ENCODE measurements around the gene RERE.

The RERE gene

DNA sequence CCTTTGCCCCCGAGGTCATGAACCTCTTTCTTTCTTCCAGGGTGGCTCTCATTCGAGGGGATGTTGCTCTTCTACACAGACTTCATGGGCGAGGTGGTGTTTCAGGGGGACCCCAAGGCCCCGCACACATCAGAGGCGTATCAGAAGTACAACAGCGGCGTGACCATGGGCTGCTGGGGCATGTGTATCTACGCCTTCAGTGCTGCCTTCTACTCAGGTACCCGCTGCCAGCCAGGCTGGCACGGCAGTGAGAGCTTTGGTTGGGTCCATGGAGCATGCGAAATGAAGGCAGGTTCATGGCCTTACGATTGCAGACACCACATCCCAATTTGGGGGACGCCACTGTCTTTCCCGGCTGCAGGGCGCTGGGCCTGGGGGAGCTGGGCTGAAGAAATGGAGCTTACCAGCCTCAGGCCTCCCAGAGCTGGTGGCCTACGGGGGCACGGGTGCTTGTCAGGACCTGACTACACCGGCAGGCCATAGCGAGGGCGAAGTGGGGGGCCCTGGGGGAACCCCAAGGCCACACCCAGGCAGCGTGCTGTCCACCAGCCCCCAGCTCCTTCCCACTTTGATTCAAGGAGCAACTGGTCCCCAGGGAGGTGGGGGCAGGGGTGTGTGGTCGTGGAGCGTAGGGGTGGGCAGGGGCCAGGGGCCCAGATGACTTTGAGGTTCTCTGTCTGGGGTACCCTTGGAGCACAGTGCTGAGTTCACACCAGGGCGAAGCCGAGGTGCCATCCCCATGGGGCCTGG, 479.5 kb downstream of the RERE start:
- DNase-seq: no peak

DNA sequence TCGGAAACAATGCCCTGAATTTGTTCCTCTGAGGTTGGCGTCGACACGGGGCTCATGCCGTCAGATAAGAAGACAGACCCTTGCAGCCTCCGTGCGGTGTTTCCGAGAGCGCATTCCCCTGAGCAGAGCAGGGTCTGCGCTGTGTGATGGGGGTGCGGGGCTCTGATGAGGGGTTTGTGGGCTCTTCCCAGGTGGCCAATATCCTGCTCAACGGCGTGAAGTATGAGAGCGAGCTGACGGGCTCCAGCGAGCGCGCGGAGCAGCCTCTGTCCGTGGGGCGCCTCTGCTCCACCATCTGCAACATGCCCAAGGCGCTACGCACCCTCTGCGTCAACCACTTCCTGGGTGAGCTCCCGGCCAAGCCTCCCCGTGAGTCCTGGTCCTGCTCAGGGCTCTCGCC, 482.2 kb downstream of the RERE start:
- no peak for DNase-seq

DNA sequence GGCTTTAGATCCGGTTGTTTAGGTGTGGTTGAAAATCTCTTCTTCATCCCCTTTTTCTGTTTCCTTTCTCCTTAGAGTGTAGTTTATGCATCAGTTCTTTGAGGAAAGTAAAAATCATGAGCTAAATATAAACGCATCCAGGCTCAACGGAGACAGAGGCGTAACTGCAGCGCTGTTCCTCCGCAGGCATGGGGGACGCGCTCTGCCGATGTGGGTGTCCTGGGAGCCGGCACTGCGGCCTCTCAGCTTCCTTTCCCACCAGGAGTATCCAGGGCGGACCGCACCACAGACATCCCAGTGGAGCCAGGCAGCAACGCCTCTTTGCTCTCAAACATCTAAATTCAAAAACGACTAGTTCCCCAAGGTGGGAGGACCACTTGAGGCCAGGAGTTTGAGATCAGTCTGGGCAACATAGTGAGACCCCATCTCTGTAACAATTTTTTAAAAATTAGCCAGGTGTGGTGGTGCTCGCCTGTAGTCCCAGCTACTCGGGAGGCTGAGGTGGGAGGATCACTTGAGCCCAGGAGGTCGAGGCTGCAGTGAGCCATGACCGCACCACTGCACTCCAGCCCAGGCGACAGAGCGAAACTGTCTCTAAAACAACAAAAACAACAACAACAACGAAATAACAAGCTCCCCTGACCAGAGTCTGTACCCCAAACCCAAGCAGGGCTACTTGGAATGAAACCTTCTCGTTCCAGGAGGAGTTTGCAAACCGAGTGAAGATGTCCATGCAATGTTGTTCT, 483.2 kb downstream of the RERE start:
- DNase-seq: no peak

DNA sequence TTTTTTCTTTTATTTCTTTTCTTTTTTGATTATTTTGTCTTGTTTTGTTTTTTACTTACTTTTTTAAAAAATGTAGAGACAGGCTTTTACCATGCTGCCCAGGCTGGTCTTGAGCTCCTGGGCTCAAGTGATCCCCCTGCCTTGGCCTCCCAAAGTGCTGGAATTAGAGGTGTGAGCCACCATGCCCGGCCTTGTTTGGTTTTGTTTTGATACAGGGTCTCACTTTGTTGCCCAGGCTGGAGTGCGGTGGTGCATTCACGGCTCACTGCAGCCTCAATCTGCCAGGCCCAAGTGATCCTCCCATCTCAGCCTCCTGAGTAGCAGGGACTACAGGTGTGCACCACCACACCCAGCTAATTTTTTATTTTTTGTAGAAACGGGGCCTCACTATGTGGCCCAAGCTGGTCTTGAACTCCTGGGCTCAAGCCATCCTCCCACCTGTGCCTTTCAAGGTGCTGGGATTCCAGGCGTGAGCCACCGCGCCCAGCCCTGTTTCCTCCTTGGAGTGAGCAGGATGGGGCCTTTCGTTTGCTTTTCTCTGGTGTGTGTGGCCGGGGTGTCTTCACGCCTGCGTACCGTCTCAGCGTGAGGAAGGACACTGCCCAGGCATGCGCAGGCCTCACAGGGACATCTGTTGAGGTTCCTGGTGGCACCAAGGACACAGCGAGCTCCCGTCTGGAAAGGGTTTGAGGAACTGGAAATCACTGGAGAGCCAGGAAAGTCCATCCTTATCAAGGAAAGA, 484.0 kb downstream of the RERE start:
- DNase-seq: no peak

DNA sequence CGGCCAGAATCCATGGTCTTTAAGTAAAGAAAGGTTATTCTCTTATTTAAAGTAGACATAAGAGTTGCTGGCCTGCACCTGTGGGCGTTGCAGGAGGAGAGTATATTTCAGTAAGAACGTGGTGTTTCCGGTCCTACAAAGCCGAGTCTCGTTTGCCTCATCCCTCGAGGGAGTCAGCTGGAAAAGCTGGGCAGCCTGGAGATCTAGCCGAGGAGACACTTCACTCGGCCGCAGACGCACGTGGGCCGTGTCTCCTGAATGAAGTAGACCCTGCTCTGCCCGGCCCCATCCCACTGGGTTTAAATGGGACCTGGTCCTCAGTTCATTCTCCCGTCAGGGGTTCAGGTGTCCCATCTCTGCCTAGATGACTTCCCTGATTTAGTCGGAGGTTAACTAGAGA, 484.6 kb downstream of the RERE start:
- DNase-seq: no peak

DNA sequence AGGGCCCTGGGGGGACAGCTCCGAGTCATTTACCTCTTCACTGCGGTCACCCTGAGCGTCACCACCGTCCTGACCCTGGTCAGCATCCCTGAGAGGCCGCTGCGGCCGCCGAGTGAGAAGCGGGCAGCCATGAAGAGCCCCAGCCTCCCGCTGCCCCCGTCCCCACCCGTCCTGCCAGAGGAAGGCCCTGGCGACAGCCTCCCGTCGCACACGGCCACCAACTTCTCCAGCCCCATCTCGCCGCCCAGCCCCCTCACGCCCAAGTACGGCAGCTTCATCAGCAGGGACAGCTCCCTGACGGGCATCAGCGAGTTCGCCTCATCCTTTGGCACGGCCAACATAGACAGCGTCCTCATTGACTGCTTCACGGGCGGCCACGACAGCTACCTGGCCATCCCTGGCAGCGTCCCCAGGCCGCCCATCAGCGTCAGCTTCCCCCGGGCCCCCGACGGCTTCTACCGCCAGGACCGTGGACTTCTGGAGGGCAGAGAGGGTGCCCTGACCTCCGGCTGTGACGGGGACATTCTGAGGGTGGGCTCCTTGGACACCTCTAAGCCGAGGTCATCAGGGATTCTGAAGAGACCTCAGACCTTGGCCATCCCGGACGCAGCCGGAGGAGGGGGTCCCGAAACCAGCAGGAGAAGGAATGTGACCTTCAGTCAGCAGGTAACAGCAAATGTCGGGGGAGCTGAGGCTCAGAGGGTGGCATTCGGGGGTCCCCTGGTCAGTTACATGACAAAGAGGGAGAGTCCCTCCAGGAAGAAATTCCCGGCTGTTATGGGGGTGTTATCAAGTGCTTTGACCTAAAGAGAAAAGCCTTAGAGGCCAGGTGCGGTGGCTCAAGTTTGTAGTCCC, 486.9 kb downstream of the RERE start:
- DNase-seq: no peak

DNA sequence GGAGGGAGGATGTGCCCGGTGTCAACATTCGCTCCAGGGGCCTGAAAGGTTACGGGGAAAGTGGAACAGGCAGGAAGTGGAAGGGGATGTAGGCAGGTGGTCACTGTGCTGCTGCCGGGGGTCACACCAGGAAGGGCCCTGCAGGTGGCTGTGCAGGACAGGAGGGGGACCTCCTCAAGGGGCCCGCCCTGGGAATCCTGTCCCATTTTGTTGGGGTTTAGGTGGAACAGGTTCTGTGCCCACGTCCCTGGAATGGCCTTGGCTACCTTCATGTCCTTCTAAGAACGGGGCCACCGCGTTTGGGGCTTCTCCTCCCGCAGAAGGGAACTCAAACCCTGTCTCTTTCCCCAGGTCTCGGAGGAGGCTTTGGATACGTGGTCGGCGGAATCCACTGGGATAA, 487.6 kb downstream of the RERE start:
- no peak for DNase-seq

DNA sequence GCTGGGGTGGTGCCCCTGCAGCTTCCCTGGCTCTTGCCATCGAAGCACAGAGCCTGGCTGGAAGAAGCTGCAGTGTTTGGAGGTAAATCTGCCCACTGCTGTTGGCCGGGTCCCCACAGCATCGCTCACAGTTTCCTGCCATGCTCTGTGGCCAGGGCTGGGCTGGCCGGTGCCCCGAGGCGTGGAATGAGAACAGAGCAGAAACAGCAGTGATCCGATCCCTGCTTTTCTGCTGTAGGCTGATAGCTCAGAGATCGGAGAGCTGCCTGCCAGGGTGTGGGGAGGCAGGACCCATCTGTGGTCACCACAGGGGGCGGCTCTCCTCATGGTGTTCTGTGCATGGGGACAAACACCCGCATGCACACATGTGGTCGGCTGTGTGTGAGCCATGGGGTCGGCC, 488.0 kb downstream of the RERE start:
- no peak for DNase-seq

DNA sequence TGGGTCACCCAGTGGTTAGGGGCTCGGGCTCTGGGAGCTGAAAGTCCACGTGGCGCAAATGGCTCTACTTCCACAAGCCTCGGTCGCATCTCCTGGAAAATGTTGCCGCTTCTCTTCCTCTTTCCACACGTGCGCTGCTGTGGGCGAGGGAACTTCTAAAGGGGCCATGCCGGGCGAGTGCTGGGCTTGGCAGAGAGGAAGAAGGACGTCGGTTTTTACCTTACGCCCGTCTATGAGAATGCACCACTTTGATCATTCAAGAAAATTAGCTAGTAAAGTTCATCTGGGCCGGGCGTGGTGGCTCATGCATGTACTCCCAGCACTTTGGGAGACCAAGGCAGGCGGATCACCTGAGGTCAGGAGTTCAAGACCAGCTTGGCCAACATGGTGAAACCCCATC, 489.2 kb downstream of the RERE start:
- no peak for DNase-seq

DNA sequence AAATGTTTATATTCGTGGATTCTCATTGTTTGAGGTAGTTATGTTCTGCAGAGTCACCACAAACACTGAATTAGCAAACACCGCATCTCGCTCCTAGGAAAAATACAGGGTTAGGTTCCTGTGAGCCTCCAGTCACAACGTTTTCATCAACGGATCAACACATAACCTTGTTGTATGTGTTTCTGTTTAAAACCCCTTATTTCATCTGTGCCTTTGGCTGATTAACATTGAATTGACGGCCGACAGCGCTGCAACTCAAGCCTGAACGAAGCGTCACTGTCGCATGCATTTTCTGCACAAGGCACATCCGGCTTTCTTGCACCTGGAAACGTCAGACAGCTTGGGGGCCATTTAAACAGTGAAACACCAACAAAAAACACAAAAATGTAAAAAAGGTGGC, 491.2 kb downstream of the RERE start:
- no peak for DNase-seq

DNA sequence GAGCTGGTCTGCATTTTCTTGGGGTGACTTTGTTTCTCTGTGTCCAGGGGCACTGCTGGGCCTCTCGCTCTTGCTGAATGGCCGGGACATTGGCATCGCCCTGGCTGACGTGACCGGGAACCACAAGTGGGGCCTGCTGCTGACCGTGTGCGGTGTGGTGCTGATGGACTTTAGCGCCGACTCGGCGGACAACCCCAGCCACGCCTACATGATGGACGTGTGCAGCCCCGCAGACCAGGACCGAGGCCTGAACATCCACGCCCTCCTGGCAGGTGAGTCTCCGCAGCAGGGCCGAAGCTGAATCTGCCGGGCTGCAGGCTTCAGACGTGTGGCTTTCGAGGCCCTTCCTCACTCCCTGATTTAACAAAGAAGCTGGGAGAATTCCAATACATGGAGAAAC, 491.7 kb downstream of the RERE start:
- no peak for DNase-seq

DNA sequence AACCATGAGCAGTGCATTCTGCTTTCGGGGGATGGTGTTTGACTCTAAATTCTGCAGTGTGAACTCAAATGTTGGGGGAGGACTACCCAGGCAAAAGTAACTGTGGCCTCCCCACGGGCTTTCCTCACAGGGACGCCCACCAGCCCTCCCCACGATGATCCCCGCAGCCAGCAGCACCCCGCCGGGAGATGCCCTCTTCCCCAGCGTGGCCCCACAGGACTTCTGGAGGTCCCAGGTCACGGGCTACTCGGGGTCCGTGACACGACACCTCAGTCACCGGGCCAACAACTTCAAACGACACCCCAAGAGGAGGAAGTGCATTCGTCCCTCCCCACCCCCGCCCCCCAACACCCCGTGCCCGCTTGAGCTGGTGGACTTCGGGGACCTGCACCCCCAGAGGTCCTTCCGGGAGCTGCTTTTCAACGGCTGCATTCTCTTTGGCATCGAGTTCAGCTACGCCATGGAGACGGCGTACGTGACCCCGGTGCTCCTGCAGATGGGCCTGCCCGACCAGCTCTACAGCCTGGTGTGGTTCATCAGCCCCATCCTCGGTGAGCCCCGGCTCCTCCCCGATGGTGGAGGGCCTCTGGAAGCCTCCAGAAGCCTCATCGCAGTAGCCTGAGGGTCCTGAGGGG, 493.1 kb downstream of the RERE start:
- DNase-seq: no peak

DNA sequence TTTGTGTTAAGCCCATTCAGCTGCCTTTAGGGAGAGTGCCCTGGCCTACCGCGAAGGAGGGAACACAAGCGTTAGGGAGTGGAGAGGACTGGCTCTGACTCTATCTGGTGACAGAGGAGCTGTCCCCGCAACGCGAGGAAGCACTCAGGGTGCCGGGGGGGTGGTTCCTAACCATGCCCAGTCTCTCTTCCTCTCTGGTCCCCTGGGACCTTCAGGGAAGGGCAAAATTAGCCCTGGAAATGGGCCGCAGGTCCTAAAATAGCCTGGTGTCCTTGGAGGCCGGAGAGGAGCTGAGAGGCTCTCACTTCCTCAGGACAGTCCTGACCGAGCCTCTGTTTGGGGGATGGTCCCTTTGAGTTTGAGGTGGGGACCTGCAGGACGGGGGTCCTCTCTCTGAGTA, 493.7 kb downstream of the RERE start:
- DNase-seq: no peak

DNA sequence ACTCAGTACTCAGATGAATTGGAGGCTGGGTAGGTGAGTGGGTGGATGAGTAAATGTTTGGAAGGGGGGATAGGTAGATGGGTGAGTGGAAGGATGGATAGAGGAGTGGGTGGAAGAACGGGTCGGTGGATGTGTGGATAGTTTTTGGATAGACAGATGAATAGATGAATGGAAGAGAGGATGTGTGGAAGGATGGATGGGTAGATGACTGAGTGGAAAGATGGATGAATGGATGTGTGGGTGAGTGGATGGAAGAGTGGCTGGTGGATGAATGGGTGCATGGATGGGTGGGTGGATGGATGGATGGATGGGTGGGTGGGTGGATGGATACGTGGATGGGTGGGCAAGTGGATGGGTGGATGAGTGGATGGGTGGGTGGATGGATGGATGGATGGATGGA, 495.8 kb downstream of the RERE start:
- no peak for DNase-seq

DNA sequence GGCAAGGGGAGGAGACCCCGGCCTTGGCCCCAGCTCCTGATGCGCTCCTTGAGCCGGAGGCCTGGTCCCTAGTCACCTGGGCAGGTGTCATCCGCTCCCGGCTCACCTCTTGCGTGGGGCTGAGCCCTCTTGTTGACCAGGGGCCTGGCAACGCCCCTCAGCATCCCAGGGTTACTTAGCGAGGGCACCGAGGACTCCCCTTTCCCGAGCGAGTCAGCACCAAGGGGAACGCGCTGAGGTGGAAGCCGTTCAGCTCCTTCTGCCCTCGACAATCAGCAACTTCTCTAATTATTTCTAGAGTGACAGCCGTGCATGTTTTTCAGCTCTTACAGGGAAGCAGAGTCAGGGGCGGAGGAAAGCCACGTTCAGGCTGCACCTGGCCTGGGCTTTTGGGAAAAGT, 499.0 kb downstream of the RERE start:
- no peak for DNase-seq

DNA sequence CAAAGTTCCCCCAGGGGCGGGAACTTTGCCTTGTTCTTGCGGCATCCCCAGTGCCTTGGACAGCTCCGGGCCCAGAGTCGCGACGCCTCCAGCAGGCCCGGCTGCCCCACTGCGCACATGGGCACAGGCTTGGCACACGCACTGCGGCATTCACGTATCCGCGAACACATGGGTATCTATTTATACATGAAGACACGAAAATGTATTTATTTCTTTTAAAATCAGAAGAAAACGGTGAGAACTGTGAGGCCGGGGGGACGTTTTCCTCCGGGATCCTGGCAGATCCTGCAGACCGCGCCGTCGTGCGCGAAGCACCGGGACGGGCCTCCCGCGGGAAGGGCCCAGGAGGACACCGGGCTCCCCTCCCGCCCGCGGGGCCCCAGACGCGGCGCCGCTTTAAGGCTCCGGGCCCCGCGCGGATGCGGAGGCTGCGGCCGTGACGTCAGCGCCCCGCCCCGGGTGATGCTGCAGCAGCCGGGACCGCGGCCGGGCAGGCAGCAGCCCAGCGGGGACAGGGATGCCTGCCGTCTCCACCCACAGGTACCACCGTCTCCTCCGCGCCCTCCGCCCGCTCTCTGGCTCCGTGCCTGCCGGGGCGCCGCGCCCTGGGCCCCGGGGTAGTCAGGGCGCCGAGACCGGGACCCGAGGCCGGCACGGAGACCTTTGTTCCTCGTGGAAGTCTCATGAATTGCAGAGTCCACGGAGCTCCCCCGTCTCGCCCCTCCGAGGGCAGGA, 499.6 kb downstream of the RERE start, which contains the start of gene SLC45A1:
SLC45A1 (plus strand) TSS at position 468 of the 735 bp plus-strand sequence. CDS start 6,216 bp downstream, outside the sequence.
- DNase-seq: peak; percentile 73

DNA sequence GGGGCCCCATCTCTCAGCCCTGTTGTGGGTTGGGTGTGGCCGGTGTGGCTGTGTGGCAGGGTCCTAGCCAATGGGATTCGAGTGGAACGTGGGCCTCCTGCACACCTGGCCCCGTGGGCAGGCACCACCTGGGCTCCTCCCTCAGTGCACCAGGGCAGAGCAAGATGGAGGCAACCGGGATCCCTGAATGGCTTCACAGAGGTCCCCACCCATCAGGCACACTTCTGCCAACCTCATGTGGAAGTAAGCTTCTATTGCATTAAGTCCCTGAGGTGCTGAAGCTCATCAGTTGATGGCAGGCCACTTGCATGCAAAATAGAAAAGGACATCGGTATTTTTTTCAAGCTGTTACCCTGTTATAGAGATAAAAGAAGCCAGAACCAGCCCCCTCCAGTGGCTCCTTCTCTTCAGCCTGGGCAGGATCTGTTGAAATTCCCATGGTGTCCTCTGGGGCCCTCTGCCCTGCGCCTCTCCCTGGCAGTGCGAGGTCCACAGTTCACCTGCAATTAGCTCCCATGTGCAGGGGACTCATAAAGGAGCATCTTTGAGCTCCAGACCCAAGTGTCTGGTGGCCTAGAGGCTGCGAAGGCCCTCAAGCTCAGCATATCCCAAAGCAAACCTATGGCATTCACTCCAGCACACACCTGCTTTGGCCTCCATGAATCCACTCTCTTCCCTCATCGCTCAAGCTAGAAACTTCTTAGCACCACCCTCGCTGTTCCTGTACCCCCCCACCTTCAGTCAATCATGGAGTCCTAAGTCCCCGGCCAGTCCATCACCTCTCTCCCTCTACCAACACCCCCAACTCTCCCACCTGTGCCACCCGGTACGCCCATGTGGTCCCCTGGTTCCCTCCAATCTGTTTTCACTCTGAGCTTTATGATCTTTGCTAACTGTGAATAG, 501.6 kb downstream of the RERE start:
- no peak for DNase-seq

DNA sequence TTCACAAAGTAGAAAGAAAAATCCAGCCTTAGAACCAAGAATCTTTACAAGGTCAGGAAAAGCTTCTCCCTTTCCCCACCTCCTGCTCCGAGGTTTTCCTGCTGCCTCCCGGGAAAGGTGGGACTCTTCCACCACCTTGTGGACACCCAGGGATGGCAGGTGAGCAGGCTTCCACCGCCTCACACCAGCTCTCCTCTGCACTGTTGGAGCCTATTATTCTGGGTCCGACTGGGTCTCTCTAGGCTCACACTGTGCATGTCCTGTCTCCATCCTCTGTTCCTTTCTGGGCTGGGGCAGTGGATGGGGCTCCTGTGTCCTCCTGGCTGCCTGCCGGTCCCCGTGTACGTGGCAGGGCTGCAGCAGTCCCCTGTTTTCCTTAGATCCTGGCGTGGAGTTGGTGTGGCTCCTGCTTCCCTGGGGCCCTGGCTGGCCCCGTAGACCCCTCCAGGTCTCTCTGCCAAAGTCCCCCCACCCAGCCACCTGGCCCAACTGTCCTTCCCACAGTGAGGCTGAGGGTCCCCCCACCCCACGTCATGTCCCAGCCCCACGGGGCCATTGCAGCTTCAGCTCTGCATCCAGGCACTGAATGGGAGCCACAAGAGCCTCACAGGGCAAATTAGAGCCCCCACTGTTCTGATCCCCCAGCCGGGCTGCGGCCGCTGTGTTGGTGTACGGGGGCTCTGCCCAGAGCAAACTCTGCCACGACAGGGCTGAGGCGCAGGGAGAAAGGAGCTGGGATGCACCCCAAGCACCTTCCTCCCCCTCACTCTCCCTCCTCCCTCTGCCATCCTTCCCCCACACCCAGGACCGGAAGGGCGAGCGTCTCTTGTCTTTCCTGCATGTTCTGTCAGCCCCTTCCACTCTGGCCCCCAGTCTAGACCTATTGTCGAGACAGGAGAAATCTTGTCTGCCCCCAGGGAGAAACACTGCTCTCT, 502.8 kb downstream of the RERE start:
- peak; percentile 24 for DNase-seq

DNA sequence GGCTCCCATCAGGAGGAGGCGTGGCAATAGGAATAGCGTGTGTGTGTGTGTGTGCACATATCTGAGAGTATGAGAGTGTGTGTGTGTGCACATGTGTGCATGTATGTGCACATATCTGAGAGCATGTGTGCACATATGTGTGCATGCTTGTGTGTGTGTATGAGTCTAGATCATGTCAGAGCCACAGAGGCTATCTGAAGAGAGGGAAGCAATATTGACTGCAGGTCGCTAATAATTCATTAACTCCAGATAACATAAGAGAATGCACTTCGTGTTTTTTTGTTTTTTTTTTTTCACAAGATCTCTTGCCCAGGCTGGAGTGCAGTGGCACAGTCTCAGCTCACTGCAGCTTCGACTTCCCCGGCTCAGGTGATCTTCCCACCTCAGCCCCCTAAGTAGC, 504.2 kb downstream of the RERE start:
- DNase-seq: no peak
